NCI-H748 (cell line): Measurements from ENCODE around the gene HOTAIR.

Source experiments
- DNase-seq: peaks from one replicate; lab custom pipeline; 2025; ENCODE audit not compliant: unreplicated experiment; lab: John Stamatoyannopoulos, UW

HOTAIR gene

DNA sequence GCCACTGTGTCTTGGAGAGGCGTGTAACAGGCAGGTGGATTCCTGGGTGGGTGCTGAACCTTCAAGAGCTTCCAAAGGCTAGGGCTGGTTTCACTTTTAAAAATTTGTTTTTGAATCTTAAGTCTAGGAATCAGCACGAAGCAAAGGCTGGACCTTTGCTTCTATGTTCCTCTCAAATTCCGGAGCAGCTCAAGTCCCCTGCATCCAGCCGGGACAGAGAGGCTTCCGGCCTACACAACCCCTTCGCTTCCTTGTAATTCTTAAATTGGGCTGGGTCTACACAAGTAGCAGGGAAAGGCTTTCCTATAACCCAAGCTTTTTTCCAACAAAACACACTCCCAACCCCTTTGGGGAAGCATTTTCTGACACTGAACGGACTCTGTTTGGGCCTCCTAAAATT lies 11.7 kb downstream of the HOTAIR start:
- DNase-seq = no peak

DNA sequence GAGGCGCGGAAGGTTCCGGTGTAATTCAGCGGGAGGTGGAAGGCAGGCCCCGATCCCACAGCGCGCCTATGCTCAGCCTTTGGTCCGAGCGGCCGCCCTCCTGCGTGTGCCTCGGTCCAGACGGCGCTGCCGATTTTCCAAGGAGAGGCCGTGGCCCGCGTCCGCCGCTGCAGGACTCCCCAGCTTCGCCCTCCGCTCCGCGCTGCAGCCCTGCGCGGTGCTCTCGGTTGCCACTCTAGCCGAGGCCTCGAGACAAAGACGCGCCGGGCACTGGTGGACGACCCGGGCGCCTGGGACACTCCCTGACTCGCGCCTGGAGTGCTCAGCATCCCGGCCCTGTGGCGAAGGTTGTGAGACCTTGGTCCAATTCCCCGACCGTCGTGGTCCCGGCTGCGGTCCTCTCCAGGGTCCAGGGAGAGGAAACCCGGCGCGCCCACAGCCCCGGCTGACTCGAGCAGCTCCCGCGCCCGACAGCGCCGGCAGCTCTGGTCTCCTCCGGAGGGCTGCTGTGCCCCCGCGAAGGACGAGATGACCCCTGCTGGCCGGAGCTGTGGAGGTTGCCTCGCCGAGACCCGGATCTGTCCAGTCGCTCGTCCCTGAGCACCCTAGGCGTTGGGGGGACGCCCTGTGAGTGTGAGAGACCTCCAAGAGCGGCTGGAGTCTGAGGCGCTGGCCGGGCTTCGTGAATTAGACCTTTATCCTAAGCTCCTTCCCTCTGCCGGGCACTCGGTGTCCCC lies 13.6 kb downstream of the HOTAIR start:
- DNase-seq = no peak

DNA sequence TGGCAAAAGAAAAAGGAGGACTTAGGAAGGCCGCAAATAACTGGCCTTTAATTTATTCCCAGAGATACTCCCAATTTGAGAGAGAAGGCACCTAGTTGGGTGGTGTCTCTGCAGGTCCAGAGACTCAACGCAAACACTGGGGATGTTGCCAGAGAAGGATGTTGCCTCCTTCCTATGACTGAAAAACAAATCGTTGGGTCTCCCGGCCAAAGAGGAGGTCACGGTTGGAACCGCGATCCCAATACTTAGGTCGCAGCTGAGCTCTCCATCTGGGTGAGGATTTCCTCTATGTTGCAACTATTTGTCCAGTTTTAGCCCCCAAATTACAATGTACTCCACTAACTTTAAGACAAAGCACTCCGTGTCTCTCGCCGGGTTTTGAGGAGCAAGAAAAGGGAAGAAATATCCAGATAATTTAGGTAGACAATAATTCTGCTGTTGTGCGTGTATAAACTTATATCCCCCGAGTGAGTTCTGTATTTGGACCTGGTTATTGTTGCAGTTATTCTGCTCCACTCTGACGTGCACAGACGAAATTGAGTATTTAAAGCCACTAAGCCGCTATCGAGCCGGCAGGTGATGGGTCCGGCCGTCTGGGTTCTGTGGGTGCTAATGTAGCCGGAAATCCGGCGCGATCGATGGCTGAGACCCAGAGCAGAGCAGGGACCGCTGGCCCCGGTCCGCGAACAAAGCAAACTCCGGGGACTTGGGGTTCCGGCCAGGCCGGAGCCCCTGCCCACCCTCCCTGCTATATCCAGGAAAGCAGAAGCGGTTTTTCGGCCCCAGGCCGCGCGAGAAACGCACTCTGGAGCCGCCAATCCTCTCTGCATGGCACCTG lies 14.3 kb downstream of the HOTAIR start:
- no peak for DNase-seq

DNA sequence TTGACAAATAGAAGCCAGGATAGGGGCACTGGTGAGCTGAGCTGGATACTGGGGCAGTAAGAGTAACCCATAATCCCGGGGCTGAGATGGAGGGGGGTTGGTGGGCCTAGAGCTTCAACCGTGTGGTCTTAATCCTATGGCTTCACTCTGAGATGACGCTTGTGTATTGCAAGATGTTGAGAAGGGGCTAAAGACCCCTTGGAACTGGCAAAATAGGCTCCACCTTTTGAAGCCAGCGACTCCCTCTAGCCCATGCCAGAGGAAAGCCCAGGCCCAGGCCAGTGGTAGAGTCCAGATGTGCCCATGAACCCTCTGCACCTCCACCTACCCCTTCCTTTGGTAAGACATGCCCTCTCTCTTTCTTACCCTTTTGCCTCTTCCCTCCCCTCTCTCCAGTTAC lies 15.4 kb downstream of the HOTAIR start:
- no peak for DNase-seq

DNA sequence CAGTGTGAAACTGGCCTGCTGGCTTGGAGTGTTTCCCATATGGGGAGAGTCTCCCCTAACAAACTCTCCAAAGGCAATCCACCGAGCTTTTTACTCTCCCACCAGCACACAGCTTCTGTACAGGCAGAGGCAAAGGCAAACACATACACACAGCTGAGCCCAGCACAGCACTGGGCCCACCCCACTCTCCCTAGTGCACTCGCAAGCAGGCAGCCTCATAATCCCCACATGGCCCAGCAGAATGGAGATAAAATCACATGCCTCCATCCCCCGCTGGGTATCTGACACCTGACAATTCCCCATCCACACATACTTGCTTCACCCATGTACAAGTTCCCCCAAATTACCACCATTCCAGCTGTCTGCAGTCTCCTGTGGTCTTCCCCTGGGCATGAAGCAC lies 16.6 kb downstream of the HOTAIR start:
- no peak for DNase-seq

DNA sequence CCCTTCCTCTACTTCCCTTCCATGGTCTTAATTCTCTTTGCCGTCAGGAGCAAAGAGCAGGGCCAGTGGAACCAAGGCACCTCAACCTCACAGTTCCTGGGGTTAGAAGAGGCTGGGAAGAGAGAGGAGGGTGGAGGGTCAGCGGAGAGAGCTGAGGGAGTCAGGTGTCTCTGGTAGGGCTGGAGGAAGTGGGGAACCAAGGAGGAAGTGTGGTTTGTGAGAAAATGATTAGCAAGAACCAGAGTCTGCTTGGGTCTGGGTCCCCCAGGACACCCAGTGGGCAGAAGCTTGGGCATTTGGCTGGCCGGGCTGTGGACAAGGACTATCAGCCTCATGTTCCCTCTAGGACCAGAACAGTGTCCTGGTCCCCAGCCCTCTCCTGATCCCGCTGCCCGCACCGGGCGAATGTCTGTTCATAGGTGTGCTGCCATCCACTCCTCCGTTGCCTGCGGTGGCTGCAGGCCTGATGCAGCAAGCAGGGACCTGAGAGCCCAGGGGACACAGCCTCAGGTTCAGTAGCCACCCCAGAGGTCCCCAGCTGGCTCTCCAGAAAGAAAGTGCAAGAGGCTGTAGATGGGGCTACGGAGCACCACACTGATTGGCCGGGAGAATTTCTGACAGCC lies 17.7 kb downstream of the HOTAIR start:
- no peak for DNase-seq

DNA sequence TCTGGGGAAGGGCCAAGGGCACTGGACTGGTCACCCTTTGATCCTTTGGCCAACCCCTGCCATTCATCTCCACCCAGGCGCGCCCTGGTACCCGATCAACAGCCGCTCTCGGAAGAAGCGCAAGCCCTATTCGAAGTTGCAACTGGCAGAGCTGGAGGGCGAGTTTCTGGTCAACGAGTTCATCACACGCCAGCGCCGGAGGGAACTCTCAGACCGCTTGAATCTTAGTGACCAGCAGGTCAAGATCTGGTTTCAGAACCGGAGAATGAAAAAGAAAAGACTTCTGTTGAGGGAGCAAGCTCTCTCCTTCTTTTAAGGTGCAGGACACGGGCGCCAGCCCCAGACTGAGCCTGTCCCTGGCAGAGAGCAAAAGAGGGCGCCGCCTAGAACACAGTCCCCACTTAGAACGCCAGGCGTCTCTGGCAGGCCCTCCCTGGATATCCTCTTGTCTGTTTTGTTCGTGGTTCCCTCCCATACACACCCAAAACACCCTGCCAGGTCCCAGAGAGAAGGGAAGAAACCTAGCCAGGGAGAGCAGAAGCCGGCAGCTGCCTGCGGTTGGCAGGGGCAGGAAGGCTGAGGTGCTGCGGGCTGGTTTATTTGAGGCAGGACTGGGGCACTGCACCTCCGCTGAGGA lies 18.4 kb downstream of the HOTAIR start:
- no peak for DNase-seq

DNA sequence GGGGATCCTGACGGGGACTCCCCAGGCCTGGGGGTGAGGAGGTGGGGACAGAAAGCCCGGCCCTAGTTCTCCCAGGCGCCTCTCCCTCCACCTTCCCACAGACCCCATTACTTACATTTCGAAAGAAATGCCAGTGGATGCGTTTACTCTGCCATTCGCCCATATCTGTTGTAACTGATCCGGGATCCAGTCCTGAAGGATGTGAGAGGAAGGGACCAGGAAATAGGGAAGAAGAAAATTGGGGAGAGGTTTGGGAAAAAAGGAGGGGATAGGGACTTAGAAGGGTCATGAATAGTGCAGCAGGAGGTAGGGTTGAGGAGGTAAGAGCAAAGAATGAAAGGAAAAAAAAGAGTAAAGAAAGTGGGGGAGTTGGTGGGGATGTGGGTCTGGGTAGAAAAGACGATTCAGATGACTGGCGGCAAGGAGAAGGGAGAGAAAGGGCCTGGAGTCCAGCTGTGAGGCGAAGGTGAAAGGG lies 18.9 kb downstream of the HOTAIR start:
- DNase-seq = no peak

DNA sequence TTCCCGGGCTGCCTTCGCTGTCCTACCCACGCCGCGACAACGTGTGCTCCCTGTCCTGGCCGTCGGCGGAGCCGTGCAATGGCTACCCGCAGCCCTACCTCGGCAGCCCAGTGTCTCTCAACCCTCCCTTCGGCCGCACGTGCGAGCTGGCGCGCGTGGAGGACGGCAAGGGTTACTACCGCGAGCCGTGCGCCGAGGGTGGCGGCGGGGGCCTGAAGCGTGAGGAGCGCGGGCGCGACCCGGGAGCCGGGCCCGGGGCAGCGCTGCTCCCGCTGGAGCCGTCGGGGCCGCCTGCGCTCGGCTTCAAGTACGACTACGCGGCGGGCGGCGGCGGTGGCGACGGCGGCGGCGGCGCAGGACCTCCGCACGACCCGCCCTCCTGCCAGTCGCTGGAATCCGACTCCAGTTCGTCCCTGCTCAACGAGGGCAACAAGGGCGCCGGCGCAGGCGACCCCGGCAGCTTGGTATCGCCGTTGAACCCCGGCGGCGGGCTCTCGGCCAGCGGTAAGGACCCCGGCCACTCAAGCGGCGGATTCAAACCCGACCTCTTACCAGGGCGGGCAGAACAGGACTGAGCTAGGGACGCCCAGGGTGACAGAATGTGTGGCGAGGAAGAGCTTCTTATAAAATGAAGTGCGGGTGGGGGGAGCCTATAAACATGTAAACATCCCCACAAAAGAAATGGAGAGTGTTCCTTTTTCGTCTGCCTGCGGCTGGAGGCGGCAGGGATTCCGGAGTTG lies 19.5 kb downstream of the HOTAIR start:
- DNase-seq = no peak

DNA sequence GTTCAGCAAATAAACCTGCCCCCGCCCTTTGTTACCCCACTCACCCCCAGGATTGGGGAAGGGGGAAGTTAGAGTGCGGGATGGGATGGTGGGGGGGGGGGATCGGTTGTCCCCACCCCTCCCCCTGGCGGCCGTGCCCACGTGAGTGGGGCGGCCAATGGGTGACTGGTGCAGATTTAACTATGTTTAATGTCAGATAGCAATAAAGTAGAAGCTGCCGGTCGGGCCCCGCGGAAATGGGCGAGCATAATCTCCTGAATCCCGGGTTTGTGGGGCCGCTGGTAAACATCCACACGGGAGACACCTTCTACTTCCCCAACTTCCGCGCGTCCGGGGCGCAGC lies 20.1 kb downstream of the HOTAIR start, which contains the start of gene HOXC12:
Gene HOXC12 (plus strand): TSS at position 210 of the 342 bp plus-strand sequence. CDS start 27 bp downstream, at position 237.
- DNase-seq = no peak

DNA sequence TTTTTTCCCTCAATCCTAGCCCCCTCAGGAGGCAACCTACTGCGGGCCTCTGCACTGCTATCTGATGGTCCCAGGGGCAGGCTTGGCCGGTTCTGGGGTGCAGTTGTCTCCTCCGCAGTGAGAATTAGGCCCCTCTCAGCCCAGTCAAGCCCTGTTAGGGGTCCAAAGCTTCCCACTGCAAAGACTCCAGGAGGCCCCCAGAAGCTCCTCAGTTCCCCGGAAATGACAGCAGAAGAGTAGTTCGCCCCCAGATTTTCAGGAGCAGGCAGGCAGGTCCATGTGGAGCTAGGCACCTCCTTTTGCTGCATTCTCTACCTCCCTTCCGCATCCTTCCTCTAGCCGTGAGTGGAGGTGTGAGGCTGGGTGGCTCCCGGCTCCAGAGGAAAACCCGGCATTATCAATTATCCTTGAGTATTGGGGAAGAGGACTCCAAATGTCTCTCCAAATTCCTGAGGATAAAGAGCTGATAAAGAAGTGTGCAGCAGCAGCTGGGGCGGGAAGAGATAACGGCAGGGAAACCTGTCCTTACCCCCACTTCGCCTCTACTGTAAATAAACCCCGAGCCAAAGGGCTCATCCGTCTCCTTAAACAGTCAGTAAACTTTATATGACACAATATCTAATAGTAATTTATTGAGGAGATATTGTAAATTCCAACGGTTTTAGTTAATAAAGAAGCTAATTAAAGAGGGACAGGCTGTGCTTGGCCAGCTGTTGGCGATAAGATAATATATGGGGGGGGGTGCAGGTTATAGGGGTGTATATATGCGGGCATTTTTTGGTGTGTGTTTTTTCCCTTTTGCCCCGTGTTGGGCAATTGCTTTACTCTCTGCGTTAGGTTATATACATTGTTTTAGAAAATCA lies 20.7 kb downstream of the HOTAIR start:
- DNase-seq = no peak

DNA sequence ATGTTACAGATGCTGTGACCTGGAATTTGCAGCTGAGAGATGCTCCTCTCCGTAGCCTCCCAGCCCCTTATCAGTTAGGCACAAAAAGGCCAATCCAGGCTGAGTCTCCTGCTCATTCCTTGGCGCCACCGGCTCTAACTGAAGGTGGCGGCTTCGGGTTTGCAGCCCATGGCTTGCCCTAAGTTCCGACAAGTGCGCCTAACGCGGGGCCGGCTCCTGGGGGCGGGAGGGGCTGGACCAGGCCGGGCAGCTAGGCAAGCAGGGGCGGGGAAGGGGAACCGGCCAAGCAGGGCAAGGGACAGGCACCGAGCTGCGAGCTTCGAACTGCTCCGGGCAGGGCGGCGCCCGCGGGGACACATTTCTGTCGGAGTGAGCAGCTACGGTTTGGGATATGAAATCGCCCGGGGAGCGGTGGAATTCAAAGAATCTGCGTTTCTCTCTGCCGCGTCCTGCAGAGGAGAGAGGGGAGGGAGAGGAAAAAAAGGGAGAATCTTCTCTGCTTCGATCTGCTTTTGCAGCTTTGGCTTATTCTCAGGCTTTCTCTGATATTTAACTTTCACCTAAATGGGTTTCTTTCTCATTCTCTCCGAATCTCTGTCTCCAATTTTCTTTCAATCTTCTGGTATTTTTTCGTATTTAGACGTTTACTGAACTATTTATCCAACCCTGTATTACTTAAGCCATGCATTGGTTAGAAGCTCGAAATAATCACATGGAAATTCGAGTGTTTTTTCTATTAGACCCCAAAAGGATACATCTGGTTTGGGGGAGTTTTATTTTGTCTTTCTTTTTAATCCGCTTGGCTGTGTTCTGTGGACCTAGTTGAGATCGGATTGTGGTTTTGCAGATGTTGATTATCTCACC lies 21.7 kb downstream of the HOTAIR start:
- no peak for DNase-seq

DNA sequence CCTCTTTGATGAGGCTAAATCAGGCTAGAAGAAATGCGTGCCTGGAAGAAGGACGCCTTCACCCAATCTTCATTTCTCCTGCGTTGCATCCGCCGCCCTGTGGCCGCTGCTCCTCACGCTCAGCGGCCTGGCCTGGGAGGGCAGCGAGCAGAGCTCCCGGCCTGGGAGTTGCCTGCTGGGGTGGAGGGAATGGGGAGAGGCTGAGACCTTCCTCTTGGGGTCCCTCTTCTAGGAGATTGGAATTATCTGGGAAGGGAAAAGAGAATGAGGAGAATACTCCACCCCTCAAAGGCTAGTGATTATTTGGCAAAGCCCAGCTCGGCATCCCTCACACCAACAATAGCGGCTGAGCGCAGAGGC lies 22.4 kb downstream of the HOTAIR start:
- no peak for DNase-seq

DNA sequence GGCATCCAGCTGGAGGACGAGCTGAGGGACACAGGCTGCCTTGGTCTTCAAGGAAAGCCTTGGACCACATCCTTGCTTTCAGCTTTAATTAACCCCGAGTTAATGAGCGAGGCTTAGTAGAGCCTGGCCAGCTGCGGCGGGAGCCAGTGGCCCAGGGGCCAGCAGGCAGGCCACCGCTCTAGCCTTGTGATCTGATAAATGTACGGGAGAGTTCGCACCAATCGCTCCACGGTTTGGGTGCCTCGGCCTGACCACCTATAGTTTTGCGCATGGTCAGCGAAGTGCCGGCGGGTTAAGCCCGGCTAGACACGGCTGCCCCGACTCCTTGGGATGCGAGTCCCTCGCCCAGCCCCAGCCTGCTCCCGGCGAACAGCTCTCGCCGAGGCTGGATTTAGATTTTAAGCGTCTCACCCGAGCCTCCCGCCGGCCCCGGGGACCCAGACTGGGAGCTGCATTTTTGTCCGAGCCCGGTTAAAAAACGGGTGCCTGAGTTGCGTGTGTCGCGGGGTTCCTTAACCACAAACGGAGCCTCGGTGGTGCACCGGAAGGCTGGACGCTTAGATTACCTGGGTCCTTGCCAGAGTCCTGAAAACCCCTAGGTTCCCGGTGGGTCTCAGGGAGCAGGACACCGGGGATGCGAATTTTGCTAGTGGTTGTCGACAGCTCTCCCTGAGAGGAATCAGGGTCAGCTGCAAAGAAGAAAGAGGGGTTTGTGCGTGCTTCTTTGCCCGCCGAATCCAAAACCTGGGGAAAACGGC lies 23.0 kb downstream of the HOTAIR start:
- DNase-seq = no peak

DNA sequence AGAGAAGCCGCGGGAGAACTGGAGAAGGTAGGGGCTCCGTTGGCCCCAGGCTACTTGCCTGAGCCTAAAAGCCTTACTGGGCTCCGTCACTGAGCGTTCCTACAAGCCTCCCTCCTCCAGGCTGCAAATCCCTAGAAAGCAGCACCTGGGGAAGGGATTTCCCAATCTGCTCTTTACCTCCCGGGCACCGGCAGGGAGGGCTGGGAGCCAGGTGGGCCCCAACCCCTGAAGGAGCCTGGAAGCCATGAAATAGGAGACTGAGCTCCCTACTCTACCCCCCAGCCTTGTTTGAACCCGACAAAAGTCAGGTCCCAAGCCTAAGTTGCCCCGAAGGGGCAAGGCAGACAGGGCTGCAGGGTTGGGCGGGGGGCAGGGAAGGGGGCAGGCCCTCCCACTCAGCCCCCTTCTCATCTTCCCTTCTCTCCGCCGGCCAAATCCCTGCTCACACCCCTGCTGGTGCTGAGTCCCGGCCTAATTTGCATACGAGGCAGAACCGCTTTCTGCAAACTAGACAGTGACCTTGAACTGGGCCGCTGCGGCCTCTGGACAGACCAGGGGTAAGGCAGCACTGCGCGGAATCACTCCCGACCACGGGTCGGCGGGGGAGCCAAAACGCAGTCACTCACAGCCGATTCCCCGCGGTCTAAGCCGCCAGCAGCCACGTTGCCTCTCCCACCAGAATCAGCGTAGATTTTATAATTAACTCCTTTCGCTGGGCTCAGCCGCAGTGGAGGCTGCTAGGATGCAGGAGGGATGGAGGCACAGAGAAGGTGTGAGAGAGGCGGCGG lies 23.8 kb downstream of the HOTAIR start:
- DNase-seq = no peak

DNA sequence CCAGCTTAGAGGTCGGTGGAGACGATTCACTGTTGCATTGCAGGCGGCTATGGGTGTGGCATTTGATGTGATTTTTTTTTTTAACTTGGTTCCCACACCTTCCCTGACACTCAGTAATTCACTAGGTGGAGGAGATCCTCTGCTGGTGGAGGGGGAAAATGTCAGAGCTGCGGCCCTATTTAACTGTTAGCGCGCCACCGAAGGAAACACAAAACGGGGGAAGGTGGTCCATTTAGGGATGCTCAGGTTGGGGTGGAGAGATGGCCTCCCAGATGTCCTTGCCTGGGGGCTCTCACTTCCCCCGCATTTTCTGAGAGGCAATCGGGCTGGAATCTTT lies 24.3 kb downstream of the HOTAIR start:
- DNase-seq = peak; percentile 53

DNA sequence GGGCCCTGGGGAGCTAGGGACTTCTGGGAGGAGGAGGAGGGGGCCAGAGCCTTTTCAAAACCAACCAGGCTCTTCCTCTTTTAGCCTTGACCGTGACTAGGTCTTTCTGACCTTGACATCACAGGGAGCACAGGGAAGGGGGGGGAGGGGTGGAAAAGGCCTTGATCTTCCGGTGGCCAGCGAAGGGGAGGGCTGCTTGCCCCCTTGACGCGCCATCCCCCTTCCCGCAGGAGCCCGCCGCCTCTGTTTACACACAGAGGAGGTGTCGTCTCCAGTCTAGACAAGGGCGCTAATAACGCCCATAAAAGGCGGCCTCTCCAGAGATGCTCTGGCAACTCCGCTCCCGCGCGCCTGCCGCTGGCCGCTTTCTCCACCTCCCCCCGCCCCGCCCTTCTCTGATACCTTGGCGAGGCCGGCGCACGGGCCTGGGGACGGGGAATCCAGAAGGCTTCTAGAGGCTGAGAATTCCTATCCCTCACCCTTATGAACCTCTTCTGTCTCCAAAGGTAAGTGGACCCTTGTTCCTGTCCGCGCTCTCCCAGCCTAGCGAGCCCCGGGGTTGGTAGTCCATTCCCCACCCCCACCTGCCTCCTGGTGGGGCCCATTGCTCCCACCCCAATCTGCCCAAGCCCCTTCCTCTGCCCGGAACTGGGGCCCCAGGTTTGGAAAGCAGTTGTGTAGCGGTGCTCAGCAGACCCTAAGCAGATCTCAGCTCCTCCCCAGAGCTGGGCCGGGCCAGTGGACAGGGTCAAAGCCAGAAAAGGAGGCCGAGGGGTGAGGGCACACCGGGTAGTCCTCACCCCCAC lies 24.9 kb downstream of the HOTAIR start:
- DNase-seq = peak; percentile 92
